Measurements from ENCODE around the gene ZNHIT1.

The ZNHIT1 gene

GRCh38 chr7:101220295-101220694 is 2.3 kb downstream of the ZNHIT1 start:
- no peak for DNase-seq

- DNase-seq, result no peak
Observed at GRCh38 chr7:101222275-101222830, 4.4 kb downstream of the ZNHIT1 start.

- DNase-seq, result no peak
Observed at GRCh38 chr7:101223528-101223927, 5.6 kb downstream of the ZNHIT1 start.

GRCh38 chr7:101225650-101226049 is 7.7 kb downstream of the ZNHIT1 start:
- DNase-seq, result no peak

GRCh38 chr7:101226721-101227120 is 8.8 kb downstream of the ZNHIT1 start:
- DNase-seq, result no peak

GRCh38 chr7:101231644-101232043 is 13.7 kb downstream of the ZNHIT1 start:
- DNase-seq, result no peak

GRCh38 chr7:101232141-101232850 is 14.3 kb downstream of the ZNHIT1 start:
- DNase-seq, result no peak

GRCh38 chr7:101233907-101234547 is 16.1 kb downstream of the ZNHIT1 start:
- DNase-seq, result no peak

- DNase-seq, result no peak
Observed at GRCh38 chr7:101234636-101235035, 16.7 kb downstream of the ZNHIT1 start.

GRCh38 chr7:101235050-101235449 is 17.1 kb downstream of the ZNHIT1 start:
- DNase-seq, result peak; percentile 33

GRCh38 chr7:101235522-101235921 is 17.6 kb downstream of the ZNHIT1 start:
- DNase-seq, result no peak

GRCh38 chr7:101236292-101236835 is 18.4 kb downstream of the ZNHIT1 start:
- DNase-seq, result no peak

GRCh38 chr7:101237206-101238067 is 19.5 kb downstream of the ZNHIT1 start, which contains the start of gene CLDN15:
CLDN15 (minus strand) TSS chr7:101237802; CDS start chr7:101237581, 221 bp downstream.
- DNase-seq, result peak; percentile 12

GRCh38 chr7:101238226-101239182 is 20.5 kb downstream of the ZNHIT1 start:
- no peak for DNase-seq

GRCh38 chr7:101239191-101239950 is 21.4 kb downstream of the ZNHIT1 start:
- DNase-seq, result no peak

- DNase-seq, result no peak
Observed at GRCh38 chr7:101239951-101240220, 21.9 kb downstream of the ZNHIT1 start.

- DNase-seq, result no peak
Observed at GRCh38 chr7:101240226-101241014, 22.5 kb downstream of the ZNHIT1 start.

- DNase-seq, result peak; percentile 78
Observed at GRCh38 chr7:101241015-101241363, 23.0 kb downstream of the ZNHIT1 start.

- DNase-seq, result no peak
Observed at GRCh38 chr7:101241443-101242349, 23.7 kb downstream of the ZNHIT1 start.

All from suppressor macrophage treated with lipopolysaccharide for 4 hours (primary cell).